ENCODE measurements around the gene UBL4B.

Gene UBL4B

GRCh38 chr1:110067893-110068645 is 44.2 kb upstream of the UBL4B start:
- no peak for DNase-seq (ENCODE audit: low read depth)
- no peak for TF ChIP-seq CTCF (conservative IDR thresholded peaks at IDR 0.05; ENCODE audit: low read depth, low read length)
- no peak overlapping the region for H3K4me3 ChIP-seq (ENCODE audit: low read length)

GRCh38 chr1:110068646-110069403 is 43.4 kb upstream of the UBL4B start:
- no peak for TF ChIP-seq CTCF (conservative IDR thresholded peaks at IDR 0.05; ENCODE audit: low read depth, low read length)
- H3K4me3 ChIP-seq (ENCODE audit: low read length), result no peak overlapping the region
- DNase-seq (ENCODE audit: low read depth), result no peak

- no peak overlapping the region for H3K4me3 ChIP-seq (ENCODE audit: low read length)
- no peak for DNase-seq (ENCODE audit: low read depth)
- no peak for TF ChIP-seq CTCF (conservative IDR thresholded peaks at IDR 0.05; ENCODE audit: low read depth, low read length)
These were observed 42.6 kb upstream of the UBL4B start for GRCh38 chr1:110069404-110070281.

GRCh38 chr1:110070282-110070669 is 42.0 kb upstream of the UBL4B start:
- TF ChIP-seq CTCF (conservative IDR thresholded peaks at IDR 0.05; ENCODE audit: low read depth, low read length), result no peak
- no peak overlapping the region for H3K4me3 ChIP-seq (ENCODE audit: low read length)
- DNase-seq (ENCODE audit: low read depth), result no peak

DNA sequence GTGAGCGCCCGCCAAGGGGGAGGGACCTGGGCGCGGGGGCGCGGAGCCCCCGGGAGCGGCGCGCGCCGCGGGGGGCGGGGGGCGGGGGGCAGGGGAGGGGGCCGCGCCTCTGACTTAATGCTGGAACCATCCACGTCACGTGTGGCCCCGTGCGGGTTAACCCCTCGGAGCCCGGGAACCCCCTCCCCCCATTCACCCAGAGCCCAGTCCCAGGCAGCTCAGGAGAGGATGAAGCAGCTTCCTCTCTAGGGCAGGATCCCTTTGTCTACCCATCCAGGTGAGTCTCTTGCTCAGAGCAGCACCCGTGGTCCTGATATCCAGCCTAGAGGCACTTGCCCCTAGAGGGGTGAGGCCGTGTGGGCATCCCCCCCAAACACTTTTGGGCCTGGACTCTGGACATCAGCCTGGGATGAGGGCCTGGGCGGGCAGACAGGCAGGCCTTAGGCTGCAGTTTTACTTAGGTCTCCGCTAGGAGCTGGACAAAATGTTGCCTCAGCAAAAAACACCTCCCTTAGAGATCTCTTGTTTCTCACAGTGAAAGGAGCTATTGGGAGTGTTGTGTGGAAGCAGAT is 41.5 kb upstream of the UBL4B start, which contains the start of gene ALX3:
Gene ALX3 (minus strand): TSS at position 2 of the 572 bp plus-strand sequence. CDS start 60 bp downstream, outside the sequence.
- no peak for TF ChIP-seq CTCF (conservative IDR thresholded peaks at IDR 0.05; ENCODE audit: low read depth, low read length)
- no peak for DNase-seq (ENCODE audit: low read depth)
- H3K4me3 ChIP-seq (ENCODE audit: low read length), result no peak within 1 kb of the TSS

- H3K4me3 ChIP-seq (ENCODE audit: low read length), result no peak overlapping the region
- TF ChIP-seq CTCF (conservative IDR thresholded peaks at IDR 0.05; ENCODE audit: low read depth, low read length), result no peak
- no peak for DNase-seq (ENCODE audit: low read depth)
These were observed 38.1 kb upstream of the UBL4B start for GRCh38 chr1:110074166-110074565.

Data from retinal pigment epithelial cell (primary cell).